IPS-11a (cell line): ENCODE measurements around the gene C9orf72.
"Not testable (repeated sequence)": the region's sequence is repeated elsewhere in the genome, so short reads cannot be mapped to it uniquely, and the experiment has no call there.

ENCODE experiments used
- H3K4me3 ChIP-seq: one replicate; pipeline ENCODE4 v1.5.1; 2013; ENCODE audit warnings: low read depth, low read length, control low read depth

Gene C9orf72

DNA sequence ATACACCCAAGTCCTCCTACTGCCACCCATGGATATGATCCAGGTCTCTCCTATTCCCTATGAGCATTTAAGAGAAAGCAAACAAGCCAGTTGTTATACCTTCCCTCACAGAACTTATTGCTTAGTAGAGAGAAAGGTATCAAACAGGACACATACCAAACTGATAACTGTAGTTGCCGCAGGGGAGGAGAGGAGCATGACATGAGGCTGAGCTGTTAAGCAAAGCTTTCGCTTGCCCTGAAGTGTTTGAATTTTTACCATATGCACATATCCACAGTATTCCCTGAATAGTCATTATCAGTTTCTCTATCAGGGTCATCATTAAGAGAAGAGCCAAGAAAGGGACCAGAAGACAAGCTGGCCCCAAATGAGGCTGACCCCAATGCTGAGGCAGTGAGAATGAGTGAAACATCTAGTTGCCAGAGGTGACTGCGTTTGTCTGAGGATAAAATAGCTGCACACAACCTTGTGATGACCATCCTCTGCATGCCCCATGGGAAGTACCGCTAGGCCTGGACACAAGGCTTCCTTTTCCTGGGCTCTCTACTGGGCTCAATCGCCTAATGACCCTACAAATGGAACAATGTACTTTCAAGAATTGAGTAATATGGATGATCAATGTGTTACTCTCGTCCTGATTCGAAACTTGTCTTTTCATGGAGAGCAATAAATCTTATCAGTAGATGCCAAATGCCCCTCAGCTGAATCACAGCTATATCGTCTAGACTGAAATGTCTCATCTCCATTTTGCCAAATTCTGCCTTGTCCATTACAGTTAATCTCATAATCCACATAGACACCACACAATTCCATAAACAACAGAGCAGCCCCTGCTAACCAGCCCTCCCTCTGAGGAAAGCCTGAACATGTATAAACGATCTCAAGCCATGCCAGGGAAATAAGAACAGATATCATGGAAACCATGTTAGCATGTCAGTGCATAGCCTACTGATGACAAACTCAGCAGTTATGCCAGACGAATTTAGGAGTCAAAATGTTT is 53.5 kb downstream of the C9orf72 start:
- no peak overlapping the region for H3K4me3 ChIP-seq

- no peak overlapping the region for H3K4me3 ChIP-seq
Observed at GRCh38 chr9:27518809-27519208, 54.5 kb downstream of the C9orf72 start.

DNA sequence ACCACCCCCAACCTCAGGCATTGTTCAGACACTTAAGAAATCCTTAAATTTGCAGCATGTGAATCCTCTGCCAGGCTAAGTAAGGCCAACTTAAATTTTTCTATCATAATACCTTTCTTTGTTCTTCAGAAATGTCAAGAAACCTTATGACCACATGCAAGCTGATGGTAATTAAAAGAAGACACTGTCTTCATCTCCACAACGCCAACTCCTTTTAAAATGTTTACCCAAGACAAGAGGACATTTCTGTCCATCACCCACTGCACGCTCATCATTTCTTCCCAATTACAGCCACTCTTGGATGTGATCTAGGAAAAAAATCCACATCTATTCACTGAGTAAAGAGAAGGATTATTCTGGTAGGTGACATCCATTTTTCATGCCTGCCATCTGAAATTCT is 55.3 kb downstream of the C9orf72 start:
- H3K4me3 ChIP-seq: no peak overlapping the region

DNA sequence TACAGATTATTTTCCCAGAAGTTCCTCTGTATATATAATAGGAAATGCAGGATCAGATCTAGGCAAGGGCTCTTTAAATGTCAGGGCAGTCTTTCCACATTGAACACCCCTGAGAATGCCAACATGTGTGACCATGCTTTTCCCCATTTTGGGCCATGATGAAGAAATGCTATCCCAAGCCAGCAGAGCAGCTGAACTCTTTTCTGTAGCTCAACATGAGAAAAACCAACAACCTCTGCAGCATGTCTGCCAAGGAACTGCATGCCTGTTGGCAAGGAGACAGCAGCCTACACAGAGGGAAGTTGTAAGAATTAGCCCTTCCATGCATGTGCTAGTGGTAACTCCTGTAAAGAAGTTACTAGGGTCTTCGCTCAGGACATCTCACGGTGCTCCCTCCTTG is 58.7 kb downstream of the C9orf72 start:
- no peak overlapping the region for H3K4me3 ChIP-seq

- H3K4me3 ChIP-seq: no peak overlapping the region
Observed at GRCh38 chr9:27511771-27512170, 61.5 kb downstream of the C9orf72 start.

- H3K4me3 ChIP-seq: no peak overlapping the region
Observed at GRCh38 chr9:27510780-27511179, 62.5 kb downstream of the C9orf72 start.

DNA sequence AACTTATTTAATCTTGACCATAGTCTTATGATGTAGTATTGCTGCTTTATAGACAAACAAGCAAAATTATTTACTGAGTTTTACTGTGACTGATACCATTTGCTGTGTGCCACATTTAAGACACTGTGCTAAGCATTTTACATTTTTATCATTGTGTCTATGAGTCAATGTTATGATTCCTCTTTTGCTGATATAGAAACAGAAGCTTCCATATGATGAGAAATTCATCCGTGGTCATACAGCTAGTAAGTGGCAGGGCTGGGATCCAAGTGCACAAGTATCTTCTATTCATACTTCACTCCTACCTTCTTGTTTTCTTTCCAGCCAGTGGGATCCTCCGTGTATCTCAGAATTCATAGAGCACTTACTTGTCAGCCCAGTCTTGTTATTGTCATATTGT is 66.3 kb downstream of the C9orf72 start:
- no peak overlapping the region for H3K4me3 ChIP-seq

GRCh38 chr9:27505744-27506161 is 67.5 kb downstream of the C9orf72 start:
- no peak overlapping the region for H3K4me3 ChIP-seq

DNA sequence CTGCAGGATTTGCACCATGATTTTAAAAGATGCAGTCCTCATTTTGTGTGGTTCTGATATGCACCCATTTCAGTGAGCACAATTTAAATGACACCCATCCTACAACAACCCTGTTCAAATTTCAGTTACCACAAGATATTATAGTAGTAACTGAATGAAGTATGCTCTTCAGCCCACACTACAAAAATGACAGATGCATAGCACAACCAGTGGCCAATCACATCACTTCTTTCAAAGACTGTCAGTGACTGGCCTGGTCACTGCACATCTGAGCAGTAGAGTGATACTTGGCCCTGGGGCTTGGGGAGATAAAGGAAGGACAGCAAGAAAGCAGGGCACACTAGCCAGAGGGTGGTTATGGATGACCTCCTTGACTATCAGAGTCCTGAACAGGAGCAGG is 69.0 kb downstream of the C9orf72 start:
- H3K4me3 ChIP-seq: no peak overlapping the region

- H3K4me3 ChIP-seq: no peak overlapping the region
Observed at GRCh38 chr9:27503623-27504022, 69.7 kb downstream of the C9orf72 start.

DNA sequence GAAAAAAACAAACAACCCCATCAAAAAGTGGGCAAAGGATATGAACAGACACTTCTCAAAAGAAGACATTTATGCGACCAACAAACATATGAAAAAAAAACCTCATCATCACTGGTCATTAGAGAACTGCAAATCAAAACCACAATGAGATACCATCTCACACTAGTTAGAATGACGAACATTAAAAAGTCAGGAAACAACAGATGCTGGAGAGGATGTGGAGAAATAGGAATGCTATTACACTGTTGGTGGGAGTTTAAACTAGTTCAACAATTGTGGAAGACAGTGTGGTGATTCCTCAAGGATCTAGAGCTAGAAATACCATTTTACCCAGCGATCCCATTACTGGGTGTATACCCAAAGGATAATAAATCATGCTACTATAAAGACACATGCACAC is 72.4 kb downstream of the C9orf72 start:
- not testable (repeated sequence) for H3K4me3 ChIP-seq

DNA sequence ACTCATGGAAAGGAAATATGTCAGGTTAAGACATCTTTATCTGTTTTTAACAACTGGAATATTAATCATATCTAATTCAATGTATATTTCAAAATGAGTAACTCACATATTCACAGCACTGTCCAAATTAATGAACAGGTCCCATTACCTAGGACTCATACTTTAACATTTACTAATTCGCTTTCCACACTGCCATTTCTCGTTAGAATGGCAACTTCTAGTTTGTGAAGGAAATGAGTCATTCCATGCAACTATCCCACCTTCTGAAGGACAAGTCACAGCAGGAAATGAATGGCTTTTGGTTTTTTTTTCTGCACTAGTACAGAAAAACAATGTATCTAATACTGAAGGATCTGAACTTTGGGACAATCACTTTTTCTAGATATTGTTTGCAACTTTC is 73.8 kb downstream of the C9orf72 start:
- no peak overlapping the region for H3K4me3 ChIP-seq

GRCh38 chr9:27497883-27498417 is 75.3 kb downstream of the C9orf72 start:
- no peak overlapping the region for H3K4me3 ChIP-seq
